Suprapubic skin (tissue), 4 donors: ENCODE measurements around the gene ENO2.

Experiments
- EP300 ChIP-seq: sonication (generic); formaldehyde crosslinking; IDR thresholded peaks from one replicate; pipeline ENCODE4 v1.6.1; 2017; ENCODE audit warnings: antibody characterized with exemption
- POLR2A ChIP-seq, 2 donors: fragments of 450-650 bp; IDR thresholded peaks; one replicate each; pipeline ENCODE4 v1.6.1; 2017; ENCODE audit warnings: antibody characterized with exemption in 2 of 2, mild to moderate bottlenecking in 2 of 2, moderate library complexity in 2 of 2
- POLR2AphosphoS5 ChIP-seq, 3 donors: sonication (generic); formaldehyde crosslinking; IDR thresholded peaks; one replicate each; pipeline ENCODE4 v1.6.1; 2017; ENCODE audit warnings: antibody characterized with exemption in 3 of 3
- TF ChIP-seq, protein P1 (sequence below), 2 donors: fragments of 200-600 bp in 1 of 2; fragments of 450-650 bp in 1 of 2; sonication (generic) in 1 of 2; IDR thresholded peaks; one replicate each; pipeline ENCODE4 v1.5.1; 2016 to 2019; ENCODE audit warnings: antibody characterized with exemption in 2 of 2, mild to moderate bottlenecking in 1 of 2, moderate library complexity in 1 of 2

GRCh38 chr12:6961695-6962284 lies 47.4 kb downstream of the ENO2 start:
- TF ChIP-seq, protein P1, sequence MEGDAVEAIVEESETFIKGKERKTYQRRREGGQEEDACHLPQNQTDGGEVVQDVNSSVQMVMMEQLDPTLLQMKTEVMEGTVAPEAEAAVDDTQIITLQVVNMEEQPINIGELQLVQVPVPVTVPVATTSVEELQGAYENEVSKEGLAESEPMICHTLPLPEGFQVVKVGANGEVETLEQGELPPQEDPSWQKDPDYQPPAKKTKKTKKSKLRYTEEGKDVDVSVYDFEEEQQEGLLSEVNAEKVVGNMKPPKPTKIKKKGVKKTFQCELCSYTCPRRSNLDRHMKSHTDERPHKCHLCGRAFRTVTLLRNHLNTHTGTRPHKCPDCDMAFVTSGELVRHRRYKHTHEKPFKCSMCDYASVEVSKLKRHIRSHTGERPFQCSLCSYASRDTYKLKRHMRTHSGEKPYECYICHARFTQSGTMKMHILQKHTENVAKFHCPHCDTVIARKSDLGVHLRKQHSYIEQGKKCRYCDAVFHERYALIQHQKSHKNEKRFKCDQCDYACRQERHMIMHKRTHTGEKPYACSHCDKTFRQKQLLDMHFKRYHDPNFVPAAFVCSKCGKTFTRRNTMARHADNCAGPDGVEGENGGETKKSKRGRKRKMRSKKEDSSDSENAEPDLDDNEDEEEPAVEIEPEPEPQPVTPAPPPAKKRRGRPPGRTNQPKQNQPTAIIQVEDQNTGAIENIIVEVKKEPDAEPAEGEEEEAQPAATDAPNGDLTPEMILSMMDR (IDR thresholded peaks at IDR 0.05), result peak; percentile 25 to 41
- no peak for TF ChIP-seq POLR2A (IDR thresholded peaks at IDR 0.05)
- TF ChIP-seq POLR2AphosphoS5 (IDR thresholded peaks at IDR 0.05), result no peak
- TF ChIP-seq EP300, result no peak
